GM21723 (cell line): Measurements from ENCODE around the gene PLCH2.

Experiments used
- ATAC-seq: cut with Tn5 transposase; IDR thresholded peaks from one replicate; pipeline ENCODE4 v1.9.1; 2021; ENCODE audit warnings: mild to moderate bottlenecking, moderate library complexity; ENCODE audit not compliant: unreplicated experiment

The PLCH2 gene

GRCh38 chr1:2474933-2475371 lies 1.1 kb upstream of the PLCH2 start:
- no peak for ATAC-seq

DNA sequence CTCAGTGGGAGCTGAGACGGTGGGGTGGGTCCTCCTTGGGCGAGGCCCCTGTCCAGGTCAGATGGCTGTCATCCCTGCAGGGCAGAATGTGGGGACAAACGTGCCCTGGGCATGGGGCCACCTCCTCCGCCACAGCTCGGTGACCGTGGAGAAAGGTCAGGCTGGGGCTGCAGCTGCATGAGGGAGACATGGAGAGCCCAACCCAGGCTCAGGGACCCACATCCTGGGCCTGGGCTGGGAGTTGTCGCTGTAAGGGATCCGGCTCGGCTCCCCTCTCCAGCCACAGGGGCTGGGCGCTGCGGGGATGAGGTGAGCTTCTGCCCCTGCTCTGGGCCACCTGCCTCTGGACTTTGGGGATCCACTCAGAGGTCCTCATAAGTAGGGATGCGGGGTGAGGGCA lies 518 bp upstream of the PLCH2 start:
- ATAC-seq, result no peak

GRCh38 chr1:2477309-2477708 lies 1.2 kb downstream of the PLCH2 start:
- ATAC-seq, result no peak

DNA sequence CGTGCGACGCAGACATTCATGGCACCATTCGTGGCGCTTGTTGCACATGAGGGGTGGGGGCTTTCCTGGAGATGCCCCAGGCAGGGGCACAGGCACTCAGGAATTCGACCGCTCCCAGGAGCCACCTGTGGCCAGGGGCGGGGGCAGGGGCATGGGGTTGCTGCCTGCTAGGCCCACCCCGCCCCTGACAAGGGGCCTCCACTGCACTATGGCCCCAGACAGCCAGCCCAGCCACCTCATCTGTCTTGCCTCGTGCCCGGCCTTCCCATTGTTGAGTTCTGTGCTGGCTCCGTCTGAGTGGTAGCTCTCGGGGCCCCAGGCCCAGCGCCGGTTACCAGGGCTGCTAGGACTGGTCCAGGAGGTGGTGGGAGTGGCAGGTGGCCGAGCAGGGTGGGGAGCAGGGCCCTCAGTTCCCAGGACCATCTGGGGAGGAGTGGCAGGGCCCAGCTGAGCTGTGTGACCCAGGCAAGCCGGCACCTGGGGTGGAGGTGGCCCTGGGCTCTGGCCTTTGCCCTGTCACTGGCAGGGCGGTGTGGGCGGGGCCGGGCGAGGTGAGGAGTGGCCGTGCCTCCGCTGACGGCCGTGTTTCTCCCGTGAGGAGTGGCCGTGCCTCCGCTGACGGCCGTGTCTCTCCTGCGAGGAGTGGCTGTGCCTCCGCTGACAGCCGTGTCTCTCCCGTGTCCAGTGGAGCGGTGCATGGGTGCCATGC lies 1.9 kb downstream of the PLCH2 start:
- ATAC-seq, result no peak

DNA sequence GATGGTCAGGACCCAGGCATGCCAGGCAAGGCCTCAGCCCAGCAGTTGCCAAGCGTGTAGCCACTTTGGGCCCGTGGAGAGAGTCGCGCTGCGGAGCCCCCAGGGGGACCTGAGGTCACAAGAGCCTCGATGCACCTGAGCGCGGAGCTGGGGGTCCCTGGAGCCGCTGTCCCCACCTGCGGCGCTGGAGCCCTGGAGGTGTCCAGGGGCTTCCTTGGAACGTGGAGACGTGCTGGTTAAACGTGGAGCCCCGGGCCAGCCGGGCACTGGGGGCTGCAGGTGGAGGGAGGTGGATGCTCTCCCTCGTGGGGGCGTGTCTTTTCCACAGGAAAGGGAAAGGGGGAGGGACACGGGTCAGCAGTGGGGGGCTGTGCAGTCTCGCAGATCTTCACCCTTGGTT lies 3.1 kb downstream of the PLCH2 start:
- ATAC-seq, result no peak

GRCh38 chr1:2479618-2480017 lies 3.5 kb downstream of the PLCH2 start:
- ATAC-seq, result no peak

DNA sequence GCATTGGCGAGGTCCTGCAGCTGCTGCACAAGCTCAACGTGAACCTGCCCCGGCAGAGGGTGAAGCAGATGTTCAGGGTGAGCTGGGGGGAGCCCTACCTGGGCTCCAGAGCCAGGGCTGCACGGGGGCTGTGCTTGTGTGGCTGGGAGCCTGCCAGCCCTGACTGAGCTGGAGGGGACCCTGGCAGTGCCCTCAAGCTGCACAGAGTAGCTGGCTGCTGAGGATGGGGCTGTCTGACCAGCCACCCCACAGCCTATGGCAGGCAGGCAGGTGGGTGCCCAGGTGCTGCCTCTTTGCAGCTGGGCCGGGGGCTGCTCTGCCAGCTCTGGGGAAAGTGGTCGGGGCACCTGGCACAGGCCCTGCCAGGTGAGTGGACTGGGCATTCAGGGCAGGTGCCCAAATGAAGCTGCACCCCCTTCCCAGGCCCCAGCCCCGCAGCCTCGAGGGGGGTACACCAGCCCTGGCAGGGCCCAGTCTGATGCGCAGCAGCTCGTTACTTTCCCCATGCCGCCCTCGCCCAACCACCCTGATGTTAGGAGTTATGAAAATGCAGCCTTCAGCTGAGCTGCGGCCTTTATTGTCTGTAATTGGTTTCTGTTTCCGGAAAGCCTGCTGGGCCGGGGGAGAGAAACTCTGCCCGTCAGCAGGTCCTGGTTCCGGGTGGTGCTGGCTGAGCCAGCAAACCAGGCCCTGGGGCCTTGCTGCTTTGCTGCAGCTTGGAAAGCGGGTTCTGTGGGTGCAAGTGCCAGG lies 4.3 kb downstream of the PLCH2 start:
- no peak for ATAC-seq

- ATAC-seq, result no peak
Observed at GRCh38 chr1:2480986-2481364, 4.9 kb downstream of the PLCH2 start.

DNA sequence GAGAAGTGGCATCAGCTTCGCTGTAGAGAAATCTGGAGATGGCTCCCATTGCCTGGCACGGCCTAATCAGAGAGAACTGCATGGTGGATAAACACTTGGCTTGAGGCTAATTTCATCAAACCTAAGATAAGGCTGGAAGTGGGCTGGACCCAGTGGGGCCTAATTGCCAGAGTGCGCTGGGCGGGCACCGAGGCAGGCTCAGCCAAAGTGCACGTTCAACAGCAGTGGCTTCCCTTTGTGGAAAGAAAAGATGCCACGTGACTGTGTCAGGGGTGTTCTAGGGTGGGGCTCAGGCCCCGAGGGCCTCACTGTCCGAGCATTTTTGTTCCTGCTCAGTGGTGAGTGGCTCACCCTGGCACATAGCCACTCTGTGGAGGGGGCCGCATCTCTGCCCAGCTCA lies 5.8 kb downstream of the PLCH2 start:
- ATAC-seq, result no peak

GRCh38 chr1:2482588-2482987 lies 6.5 kb downstream of the PLCH2 start:
- no peak for ATAC-seq

DNA sequence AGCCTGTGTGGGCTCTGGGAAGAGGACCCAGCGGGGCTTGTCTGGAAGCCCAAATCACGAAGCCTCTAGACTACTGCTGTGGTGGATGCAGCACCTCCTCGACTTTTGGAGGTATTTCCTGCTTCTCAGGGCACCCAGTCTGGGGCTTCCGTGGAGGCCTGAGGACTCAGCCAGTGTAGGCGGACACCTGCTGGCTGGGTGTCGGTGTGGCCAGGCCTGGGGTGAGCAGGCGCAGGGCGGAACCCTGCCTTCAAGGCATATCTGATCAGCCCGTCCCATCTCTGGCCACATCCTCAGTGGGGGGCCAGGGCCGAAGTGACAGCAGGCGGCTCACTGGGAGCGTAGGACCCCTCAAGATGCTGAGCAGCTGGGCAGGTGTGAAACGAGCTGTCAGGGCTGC lies 6.9 kb downstream of the PLCH2 start:
- no peak for ATAC-seq

DNA sequence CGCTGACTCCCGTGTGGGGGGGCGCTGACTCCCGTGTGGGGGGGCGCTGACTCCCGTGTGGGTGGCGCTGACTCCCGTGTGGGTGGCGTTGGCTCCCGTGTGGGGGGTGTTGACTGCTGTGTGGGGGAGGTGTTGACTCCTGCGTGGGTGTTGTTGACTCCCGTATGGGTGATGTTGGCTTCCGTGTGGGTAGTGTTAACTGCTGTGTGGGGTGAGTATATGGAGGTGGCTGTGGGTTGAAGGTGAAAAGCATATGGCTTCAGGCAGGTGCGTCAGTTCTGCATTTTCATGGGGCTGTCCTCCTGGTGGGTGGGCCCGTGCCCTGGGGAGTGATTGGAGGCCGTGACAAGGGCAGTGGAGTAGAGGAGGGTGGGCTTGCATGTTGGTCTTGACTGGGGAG lies 7.9 kb downstream of the PLCH2 start:
- no peak for ATAC-seq

- ATAC-seq, result no peak
Observed at GRCh38 chr1:2486041-2486440, 10.0 kb downstream of the PLCH2 start.

DNA sequence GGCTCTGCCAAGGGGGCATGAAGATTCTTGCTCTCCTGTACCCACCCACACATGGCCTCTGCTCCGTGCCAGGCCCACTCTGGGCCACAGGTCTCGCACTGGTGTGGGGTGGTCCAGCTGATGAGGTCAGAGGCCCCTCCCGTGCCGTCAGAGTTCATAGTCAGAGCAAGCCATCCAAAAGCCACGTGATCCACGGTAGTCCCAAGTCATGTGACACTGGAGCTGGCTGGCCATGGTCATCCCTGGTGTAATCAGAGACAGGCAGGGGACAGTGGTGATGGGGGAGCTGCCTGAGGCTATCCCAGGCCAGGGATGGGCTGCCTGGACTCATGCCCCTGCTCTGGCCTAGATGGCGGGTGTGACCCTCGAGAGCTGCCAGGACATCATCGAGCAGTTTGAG lies 10.5 kb downstream of the PLCH2 start:
- ATAC-seq, result no peak

GRCh38 chr1:2488688-2489087 lies 12.6 kb downstream of the PLCH2 start:
- ATAC-seq, result no peak

DNA sequence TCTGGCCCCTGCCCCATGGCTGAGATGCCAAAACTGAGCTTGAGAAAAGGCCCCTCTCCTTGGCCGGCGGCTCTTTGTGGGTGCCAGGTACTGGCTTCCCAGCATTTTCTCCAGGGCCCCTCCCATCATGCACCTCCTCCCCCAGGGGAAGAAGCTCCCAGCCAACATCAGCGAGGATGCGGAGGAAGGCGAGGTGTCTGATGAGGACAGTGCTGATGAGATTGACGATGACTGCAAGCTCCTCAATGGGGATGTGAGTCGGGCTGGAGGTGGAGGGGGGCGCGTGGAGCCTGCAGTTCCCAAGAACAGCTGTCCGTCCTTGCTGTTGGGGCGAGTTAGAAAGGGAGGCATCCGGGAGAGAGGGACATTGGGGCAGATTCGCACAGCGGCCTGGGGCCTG lies 13.5 kb downstream of the PLCH2 start:
- no peak for ATAC-seq

GRCh38 chr1:2492091-2492490 lies 16.0 kb downstream of the PLCH2 start:
- ATAC-seq, result no peak

DNA sequence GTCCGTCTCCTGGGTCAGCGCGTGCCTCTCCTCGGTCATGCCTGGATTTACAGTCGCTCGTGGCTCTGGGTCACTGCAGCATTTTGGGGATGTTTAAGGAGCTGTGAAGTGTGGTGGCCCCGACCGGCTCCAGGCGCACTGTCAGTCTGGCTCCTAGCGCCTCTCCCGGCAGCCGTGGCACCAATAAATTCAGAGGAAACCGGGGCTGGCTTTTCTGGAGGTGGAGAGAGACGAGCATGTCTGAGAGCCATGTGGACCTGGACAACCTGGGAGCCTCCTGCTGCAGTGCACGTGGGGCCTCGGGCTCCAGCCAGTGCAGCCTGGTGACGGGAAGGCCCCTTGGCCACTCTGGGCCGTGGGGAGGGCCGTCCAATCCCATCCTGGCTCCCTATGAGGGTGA lies 17.1 kb downstream of the PLCH2 start:
- ATAC-seq, result no peak

GRCh38 chr1:2493691-2494322 lies 17.7 kb downstream of the PLCH2 start:
- ATAC-seq, result no peak

DNA sequence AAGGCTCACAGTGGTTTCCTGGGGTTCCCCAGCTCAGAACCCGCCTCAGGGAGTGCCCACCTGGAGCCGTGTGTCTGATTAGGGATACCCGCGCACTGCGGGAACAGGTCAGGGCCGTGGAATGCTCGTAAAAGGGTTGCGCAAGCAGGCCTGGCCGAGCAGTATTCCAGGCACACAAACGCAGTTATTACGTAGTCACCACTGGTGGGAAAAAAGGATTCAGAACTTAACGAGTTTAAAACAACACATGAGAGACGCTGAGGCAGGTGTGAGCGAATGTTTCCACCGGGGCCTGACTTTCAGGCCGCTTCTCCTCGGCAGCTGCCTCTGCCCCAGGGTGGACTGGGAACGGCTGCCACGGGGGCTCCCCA lies 18.2 kb downstream of the PLCH2 start:
- no peak for ATAC-seq

DNA sequence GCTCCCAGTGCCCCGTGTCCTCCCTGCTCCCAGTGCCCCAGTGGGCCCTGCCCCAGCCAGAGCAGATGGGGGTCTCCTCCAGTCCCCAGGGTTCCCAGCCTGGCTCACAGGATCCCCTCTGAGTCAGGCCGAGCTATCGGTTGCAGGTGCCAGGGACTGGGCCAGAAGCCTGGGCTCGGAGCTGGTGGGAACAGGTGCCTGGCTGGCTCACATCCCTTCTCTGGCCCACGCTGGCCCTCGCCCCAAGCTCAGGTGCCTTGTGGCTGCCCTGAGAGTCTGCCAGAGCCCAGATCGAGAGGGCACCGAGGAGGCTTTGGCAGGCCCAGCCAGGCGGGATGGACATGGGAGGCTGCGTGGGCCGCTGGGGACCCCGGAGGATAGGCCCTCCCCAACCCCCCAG lies 18.9 kb downstream of the PLCH2 start:
- ATAC-seq, result no peak

DNA sequence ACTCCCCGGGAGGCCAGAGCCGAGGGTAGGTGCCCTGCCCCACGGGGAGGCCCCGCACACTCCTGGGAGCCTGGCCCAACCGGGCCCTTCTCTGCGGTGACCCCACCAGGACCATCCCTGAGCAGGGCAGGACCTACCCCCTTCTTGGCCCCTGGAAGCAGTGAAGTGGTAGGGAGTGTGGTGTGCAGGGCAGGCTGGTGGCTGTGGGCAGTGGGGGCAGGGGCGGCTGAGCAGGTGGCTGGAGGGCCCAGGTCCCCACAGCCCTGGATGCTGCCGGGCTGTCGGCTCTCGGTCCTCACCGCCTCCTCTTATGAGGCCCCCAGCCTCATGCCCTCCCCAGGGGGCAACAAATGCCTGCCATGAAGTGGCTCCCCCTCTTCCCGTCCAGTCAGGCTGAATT lies 19.5 kb downstream of the PLCH2 start:
- ATAC-seq, result no peak
